GM19025 (cell line): Measurements from ENCODE around the gene COPG1.

Experiments
- ATAC-seq: cut with Tn5 transposase; IDR thresholded peaks from one replicate; pipeline ENCODE4 v1.9.1; 2021; ENCODE audit warnings: mild to moderate bottlenecking, low read depth, moderate library complexity; ENCODE audit not compliant: unreplicated experiment

Gene COPG1

GRCh38 chr3:129326595-129326994 lies 77.2 kb downstream of the COPG1 start:
- ATAC-seq, result no peak
